HG02840 (cell line): Measurements from ENCODE around the gene RAMACL.
"Not testable (repeated sequence)": the region's sequence is repeated elsewhere in the genome, so short reads cannot be mapped to it uniquely, and the experiment has no call there.

Source experiments
- ATAC-seq: cut with Tn5 transposase; IDR thresholded peaks from one replicate; pipeline ENCODE4 v1.9.1; 2021; ENCODE audit warnings: mild to moderate bottlenecking, moderate library complexity, moderate number of reproducible peaks; ENCODE audit not compliant: unreplicated experiment, low FRiP score

RAMACL gene

DNA sequence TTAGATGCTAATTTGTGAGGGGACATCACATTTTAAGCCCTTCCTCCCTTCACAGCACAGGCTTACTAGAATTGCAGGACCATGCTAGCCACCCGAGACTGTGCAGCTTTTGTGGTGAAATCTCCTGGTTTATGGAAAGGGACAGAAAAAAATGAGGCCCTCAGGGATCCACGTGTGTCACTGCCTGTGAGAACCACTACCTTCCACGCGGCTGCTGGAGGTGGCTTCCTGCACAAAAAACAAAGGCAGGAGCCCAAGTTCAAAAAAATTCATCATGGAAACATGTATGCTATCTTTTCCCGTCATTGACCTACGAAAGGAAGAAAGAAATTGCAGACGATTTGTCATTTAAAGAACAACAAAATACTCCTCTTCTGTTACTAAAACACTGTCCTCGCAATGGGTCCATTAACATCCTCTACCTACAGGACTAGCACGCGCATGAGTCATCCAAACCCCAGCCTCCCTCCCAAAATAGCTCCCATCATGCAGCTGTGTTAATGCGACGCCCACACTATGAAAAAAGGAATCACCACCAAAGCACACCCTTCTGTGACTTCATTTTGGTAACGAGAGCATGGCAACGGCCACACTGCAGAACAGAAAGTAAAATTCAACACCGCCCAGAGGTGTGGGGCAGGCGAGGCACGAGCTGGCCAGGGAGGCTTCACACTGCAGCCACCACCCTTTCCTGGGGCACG, 45.7 kb downstream of the RAMACL start:
- ATAC-seq = peak; percentile 88

DNA sequence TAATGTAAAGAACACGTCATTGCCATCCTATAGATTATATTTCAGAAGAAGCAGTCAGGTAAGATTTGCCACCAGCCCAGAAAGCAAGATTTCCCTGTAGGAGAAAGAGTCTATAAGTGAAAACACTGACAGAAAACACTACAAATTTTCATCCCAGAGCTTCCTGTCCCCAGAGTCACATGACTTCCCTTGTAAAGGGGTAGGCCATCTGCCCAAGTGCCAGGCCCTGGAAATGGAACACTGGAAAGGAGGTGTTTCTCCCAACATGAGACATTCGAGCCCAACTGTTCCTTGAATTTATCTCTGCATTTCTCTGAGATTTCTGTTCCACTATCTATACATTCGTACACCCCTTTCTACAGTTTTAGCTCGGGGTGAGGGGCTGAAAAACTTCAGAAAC, 46.9 kb downstream of the RAMACL start:
- ATAC-seq = no peak

DNA sequence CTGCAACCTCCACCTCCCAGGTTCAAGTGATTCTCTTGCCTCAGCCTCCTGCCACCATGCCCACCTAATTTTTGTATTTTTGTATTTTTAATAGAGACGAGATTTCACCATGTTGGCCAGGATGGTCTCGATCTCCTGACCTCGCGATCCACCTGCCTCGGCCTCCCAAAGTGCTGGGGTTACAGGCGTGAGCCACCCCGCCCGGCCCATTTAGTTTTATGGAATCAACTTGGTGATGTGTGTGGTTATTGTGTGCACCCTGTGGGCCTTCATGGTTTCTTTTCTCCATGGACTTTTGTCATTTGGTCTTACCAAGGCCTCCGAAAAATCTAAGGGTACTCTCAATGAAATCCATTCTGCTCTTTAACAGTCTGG, 47.5 kb downstream of the RAMACL start:
- not testable (repeated sequence) for ATAC-seq

DNA sequence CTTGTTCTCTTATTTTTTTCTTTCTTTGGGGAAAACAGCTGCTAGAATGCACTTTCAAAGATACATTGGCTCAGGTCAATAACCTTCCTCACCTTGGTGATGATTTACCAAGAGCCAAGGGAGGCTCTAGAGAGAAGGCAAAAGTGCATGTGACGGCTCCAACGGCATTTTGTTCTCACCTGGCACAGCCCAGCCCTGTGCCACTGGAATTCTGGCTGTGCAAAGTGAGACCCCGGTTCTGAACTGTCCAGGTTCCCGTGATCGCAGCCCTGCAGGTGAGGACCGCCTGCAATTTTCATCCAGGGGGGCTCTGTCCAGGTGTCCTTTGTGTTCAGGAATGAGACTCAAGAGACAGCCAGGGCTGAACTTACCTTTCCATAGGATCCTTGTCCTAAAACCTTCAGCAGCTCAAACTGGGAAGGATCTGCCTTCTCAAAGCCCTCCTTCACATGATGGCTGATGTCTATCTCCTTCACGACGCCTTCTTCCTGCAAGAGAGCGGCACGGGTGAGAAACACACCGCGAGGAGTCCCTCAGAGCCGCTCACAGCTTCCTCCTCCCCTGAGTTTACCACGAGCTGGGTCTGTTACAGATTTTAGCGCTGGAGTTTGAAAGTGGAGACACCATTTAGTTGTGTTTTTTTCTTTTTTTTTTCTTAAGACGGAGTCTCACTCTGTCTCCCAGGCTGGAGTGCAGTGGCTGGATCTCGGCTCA, 48.0 kb downstream of the RAMACL start:
- ATAC-seq = no peak

- no peak for ATAC-seq
Observed at GRCh38 chr6:166534658-166535406, 51.6 kb downstream of the RAMACL start.

DNA sequence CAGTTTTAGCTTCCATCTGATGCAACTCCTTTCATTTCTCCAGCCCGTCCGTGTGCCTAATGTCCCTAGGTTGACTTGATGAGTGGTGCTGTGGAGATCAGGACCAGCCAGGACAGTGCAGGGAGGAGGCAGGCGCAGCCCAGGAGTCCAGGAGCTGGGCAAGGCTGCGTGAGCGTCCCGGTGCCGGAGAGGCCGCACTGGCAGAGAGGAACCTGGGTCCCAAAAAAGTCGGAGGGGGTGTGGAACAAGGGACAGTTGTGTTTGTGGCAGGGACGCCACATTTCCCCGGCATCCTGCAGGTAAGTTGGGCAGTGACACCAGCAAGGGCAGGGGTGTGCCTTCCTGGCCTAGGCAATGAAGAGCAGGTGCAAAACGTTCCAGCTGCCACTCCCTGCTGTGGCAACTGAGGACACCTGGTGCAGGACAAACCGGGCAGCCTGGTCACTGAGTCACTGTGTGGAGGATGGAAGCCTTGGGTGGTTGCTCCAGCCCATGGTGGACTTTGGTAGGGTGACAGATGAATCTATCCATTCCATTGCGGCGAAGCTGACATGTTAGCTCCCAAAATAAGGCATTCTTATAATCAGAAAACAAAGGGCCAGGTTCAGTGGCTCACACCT, 53.2 kb downstream of the RAMACL start:
- no peak for ATAC-seq
